GM15510 (cell line): ENCODE data around the gene VPS4A.
A peak's percentile ranks its signal among the peaks of the same experiment; 100 is the strongest.

Experiments
- POLR2A ChIP-seq: IDR thresholded peaks from 3 replicates; pipeline ENCODE4 v1.6.1; 2011; ENCODE audit warnings: borderline replicate concordance; ENCODE audit not compliant: insufficient read length; ENCODE audit errors: extremely low read depth

The VPS4A gene

DNA sequence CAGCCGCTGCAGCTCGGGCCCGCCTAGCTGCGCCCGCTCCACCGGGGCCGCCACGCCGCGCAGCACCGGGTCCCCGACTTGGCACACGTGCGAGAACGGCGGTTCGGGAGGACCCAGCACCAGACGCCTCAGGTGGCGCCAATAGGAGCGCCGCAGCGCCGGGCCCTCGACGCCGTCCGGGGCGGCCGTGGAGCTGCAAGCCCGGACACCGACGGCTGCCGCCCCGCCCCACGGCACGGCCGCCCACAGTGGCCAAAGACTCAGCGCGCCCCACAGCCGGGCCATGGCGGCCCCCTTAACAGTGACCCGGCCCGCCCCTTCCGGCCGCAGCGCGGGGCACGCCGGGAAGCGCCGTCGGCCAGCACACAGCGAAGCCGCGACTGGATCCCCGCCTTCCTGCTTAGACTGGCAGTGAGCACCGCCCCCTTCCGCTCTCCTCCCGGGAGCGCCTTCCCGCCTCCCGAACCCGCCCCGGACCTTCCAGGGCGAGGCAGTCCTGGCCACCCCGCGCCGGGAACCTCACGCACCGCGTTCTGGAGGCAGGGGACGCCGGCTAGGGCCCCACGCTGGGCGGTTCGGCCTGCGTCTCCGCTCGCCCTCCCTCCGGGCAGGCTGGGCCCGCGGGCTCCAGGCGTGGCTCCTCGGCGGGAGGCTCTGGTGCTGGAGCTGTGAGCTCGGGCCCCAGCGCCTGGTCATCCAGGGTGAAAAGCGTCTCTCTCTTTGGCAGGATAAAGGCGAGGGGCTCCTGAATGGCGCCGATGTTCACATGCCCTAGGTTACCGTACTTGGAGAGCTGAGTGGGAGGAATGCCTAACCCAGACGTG lies 19.3 kb downstream of the VPS4A start, which contains the start of gene PDF:
TSS of gene PDF (minus strand) at position 303 of the 824 bp plus-strand sequence. CDS start at position 285, 18 bp downstream.
- peak; percentile 84 for TF ChIP-seq POLR2A

DNA sequence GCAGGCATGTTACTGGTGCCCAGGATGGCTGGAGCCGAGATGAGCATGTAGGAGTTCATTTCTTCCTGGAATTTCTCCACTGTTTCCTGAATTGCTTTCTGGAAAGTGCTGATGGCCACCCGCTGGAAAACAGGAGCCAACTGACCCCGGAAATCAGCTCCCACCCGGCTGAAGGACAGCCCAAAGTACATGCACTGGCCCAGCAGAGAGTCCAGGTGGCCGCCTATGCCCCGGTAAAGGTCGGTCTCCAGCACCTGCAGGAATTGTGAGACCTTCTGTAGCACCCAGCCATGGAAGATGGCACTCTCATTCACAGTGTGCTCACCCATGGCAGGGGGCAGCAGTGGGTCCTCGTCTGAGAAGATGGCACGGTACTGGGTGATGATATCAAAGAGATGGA lies 23.5 kb downstream of the VPS4A start:
- no peak for TF ChIP-seq POLR2A

DNA sequence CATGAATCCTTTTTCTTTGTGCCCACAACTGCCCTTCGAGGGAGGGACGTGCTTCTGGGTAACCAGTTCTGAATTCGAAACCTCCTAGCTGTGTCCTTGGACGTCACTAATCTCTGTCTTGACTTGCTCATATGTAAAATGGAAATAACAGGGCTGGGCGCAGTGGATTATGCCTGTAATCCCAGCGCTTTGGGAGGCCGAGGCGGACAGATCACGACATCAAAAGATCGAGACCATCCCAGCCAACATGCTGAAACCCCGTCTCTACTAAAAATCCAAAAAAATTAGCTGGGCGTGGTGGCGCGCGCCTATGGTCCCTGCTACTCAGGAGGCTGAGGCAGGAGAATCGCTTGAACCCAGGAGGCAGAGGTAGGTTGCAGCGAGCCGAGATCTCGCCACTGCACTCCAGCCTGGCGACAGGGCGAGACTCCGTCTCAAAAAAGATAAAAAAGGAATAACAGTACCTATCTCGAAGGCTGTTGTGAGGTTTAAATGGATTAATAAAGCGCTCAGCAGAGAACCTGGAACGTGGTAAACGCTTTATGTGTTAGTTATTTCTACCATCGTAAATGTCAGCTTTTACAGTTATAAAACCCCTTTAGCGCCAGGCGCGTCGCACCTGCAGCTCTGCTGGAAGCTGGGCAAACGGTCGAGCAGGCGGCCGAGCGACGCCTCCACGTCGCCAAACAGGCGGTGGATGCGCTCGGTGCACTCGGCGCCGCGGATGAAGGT lies 27.6 kb downstream of the VPS4A start:
- TF ChIP-seq POLR2A, result no peak

DNA sequence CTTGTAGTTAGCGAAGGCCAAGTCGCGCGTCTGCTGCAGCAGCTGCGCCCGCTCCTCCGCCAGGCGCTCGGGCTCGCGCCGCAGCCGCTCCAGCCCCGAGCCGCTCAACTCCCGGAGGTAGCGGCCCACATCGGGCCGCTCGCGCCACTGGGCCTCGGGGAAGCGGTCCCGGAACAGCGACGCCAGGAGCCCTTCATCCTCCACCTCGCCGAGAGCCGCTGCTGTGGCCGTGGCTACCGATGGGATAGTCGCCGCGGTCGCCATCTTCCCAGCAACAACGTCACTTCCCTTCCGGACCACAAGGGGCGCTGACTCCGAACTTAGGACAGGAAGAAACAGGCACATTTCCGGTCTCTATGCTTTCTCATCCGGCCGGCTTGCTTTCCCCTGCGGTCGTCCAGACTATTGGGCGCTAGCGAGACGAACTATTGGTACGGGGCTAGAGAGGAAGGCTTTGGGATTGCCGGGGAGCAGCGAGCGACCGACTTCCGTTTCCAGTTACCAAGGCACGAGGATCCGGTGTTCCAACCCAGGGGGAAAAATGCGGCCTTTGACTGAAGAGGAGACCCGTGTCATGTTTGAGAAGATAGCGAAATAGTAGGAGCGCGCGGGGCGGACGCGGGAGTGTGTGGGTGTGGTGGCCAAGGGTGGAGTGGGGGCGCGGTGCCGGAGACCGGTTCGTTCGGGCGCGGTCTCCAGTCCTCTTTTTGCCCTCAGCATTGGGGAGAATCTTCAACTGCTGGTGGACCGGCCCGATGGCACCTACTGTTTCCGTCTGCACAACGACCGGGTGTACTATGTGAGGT lies 28.3 kb downstream of the VPS4A start, which contains the start of the genes COG8 and NIP7:
TSS of gene COG8 (minus strand) at position 276 of the 806 bp plus-strand sequence. CDS start at position 264, 12 bp downstream.
TSS of gene NIP7 (plus strand) at position 484 of the 806 bp plus-strand sequence. CDS start at position 542, 58 bp downstream.
- TF ChIP-seq POLR2A, result peak; percentile 87

DNA sequence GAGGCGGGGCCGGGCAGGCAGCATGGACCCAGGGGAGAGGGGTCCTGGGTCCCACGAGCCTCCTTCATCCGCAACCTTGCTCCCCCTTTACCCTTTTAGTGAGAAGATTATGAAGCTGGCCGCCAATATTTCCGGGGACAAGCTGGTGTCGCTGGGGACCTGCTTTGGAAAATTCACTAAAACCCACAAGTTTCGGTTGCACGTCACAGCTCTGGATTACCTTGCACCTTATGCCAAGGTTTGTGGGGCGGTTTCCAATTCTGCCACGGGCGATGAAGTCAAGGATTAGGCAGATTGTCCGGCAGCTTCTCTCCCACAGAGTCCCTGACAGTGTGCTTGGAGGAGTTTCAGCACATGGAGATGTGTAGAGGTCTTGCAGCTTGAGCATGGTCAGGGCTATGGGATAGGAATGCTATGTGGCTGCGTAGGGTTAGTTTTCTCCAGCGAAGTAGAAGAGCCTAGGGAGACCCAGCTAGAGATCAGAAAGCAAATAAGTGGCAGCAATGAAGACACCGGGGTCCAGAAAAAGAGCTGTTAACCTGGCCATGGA lies 29.0 kb downstream of the VPS4A start:
- no peak for TF ChIP-seq POLR2A

DNA sequence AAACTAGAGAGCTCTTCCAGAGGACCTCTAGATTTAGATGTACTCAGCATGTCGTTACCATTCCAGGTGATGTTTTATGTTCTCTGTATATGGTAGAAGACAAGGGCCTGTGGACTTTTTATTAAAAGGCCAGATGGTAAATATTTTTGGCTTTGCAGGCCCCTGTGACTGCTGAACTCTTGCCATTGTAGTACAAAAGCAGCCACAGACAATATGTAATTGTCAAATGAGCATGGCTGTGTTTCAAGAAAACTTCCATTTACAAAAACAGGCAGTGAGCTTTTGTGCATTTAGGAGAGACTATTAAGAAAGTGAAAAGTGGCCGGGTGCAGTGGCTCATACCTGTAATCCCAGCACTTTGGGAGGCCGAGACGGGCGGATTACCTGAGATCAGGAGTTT lies 33.0 kb downstream of the VPS4A start:
- no peak for TF ChIP-seq POLR2A

DNA sequence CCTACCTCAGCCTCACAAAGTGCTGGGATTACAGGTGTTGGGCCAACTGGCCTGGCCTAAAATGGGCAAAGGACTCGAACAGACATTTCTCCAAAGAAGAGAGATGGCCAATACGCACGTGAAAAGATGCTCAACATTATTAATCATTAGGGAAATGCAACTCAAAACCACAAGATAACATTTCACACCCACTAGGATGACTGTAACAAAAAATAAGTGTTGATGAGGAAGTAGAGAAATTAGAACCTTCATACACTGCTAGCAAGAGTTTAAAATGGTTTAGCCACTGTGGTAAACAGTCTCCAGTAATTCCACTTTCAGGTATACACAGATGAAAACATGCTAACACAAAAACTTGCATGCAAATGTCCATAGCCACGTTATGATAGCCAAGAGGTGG lies 34.8 kb downstream of the VPS4A start:
- TF ChIP-seq POLR2A, result no peak

DNA sequence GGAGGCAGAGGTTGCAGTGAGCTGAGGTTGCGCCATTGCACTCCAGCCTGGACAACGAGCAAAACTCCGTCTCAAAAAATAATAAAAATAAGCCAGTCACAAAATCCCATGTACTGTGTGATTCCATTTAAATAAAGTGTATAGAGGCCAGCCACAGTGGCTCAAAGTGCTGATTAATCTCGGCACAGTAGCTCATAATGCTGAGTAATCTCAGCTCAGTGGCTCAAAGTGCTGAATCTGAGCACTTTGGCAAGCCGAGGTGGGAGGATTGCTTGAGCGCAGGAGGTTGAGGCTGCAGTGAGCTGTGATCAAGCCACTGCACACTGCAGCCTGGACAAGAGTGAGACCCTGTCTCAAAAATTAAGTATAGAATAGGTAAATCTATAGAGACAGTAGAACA lies 35.5 kb downstream of the VPS4A start:
- TF ChIP-seq POLR2A, result no peak

DNA sequence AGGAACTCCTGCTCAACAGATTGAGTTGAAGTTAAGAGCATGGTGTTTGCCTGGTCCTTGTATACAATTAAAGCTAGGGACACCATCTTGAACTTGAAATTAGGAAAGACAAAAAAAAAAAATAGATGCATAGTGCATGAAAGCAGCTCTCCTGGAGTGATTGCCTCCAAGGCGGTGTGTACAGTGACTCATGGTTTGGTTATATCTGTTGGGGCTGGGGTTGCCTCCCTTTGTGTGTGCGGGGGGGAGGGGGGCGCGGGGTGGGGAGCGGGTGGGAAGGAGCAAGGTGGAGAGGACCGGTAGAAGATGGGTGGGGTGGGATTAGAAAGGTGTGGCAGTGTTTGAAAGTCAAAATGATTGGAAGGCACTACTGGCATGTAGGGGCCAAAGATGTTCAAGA lies 37.1 kb downstream of the VPS4A start:
- TF ChIP-seq POLR2A, result no peak

DNA sequence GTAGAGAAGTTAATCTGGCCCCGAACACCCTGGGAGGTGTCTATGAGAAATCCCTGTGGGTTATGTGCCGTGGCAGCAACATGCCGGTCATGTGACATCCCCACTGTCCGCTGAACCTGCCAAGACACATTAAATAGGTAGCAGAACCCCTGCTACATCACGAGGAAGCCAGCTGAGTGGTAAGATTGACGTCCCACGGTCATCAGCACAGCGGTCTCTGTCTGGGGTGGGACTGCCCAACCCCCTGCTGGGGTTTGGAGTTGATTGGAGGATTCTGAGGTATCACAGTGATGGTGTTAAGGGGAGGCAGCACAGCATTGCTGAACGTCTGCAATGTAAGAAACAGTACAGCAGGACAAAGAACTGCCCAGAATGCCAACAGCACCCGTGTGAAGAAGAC lies 38.4 kb downstream of the VPS4A start:
- no peak for TF ChIP-seq POLR2A

DNA sequence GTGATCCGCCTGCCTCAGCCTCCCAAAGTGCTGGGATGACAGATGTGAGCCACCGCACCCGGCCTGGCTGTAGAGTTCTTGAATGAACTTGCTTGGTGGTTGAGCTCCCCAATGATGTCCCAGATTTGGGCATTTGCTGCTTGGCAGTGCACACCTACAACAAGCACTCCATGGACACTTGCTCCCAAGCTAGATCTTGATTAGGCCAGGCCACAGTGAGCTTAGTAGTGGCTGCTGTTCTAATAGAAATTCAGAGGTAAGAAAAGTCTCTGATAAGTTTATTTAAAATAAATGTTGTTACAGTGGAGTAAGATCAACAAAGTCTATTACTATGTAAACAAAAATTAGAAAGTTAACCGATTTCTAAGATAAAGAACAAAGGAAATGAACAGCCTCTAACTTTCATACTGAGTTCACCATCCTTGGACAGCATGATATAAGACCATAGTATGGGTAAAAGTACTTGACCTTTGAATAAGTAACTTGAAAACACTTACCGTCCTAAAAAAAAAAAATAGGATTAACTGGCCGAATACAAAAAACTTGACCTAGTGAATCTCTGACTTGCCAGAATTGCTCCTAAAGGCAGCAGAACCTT lies 39.5 kb downstream of the VPS4A start:
- TF ChIP-seq POLR2A, result no peak

DNA sequence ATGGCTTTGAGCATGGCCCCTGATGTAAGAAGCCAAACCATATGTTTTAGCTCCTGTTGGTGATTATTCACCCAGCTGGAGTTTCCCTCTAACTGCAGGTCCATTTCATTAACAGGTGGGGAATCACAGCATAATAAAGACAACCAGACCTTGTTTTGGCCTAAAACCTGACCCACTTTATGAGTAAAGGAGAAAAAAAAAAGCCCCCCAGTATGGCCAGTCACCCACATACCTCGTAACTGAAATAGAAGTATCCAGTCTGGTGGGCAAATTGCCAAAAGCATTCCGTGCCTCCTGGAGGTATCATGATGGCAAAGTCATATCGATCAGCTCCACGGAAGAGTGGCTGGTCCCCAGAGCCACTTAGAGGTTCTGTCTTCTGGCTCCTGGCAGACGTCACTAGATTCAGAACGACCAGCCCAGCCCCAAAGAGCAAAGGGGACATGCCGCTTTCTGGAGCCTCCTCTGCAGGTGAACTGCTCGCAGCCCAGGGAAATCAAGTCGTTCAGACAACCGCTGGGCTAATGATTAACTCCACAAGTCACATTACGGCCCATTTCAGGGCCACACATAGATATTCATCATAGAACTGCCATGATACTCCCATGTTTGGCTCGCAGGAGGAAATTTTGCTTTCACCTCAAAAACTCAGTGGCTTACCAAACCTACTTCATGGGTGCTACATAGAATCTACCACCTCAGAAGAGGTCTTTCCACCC lies 40.3 kb downstream of the VPS4A start, which contains the start of gene TMED6:
TSS of gene TMED6 (minus strand) at position 478 of the 719 bp plus-strand sequence. CDS start at position 445, 33 bp downstream.
- no peak for TF ChIP-seq POLR2A

DNA sequence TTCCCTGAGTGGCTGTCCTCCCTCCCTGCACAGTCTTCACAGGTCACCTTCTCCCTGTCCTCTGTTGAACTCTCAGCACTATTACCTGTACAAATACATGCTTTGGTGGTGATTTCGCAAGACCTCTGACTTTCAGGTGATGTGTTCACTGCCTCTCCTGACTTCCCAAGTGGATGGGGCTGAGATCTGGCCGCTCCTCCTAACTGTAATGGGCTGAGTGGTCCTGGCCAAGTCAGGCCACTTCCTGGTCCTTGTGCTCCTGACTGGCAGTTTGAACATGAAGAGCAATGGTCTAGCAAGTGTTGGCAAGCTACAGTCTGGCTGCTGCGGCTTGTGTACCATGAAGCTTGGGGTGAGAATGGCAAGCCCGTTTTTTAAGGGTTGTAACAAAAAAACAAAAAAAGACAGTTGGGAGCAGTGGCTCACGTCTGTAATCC lies 52.1 kb downstream of the VPS4A start:
- no peak for TF ChIP-seq POLR2A
